Activated CD4-positive, alpha-beta T cell treated with anti-CD3 and anti-CD28 coated beads, Interleukin-2, amount 50 U/mL, for 1 hour (primary cell): ENCODE measurements around the gene PREPL.

Experiments used
- DNase-seq: peaks from one replicate; pipeline ENCODE4 v3.0.0-alpha.2; 2020

PREPL gene

GRCh38 chr2:44291281-44292248 lies 69.7 kb downstream of the PREPL start:
- no peak for DNase-seq

GRCh38 chr2:44290261-44290660 lies 71.0 kb downstream of the PREPL start:
- DNase-seq: no peak

- DNase-seq: no peak
Observed at GRCh38 chr2:44286884-44287638, 74.2 kb downstream of the PREPL start.

- no peak for DNase-seq
Observed at GRCh38 chr2:44286119-44286883, 75.0 kb downstream of the PREPL start.

- no peak for DNase-seq
Observed at GRCh38 chr2:44285174-44285573, 76.1 kb downstream of the PREPL start.

- DNase-seq: no peak
Observed at GRCh38 chr2:44283116-44283666, 78.1 kb downstream of the PREPL start.

- DNase-seq: no peak
Observed at GRCh38 chr2:44280869-44281268, 80.4 kb downstream of the PREPL start.

- DNase-seq: no peak
Observed at GRCh38 chr2:44277541-44277940, 83.8 kb downstream of the PREPL start.

- DNase-seq: no peak
Observed at GRCh38 chr2:44275927-44276303, 85.4 kb downstream of the PREPL start.

GRCh38 chr2:44273596-44273995 lies 87.7 kb downstream of the PREPL start:
- no peak for DNase-seq

- no peak for DNase-seq
Observed at GRCh38 chr2:44273076-44273475, 88.2 kb downstream of the PREPL start.

- no peak for DNase-seq
Observed at GRCh38 chr2:44271296-44271695, 90.0 kb downstream of the PREPL start.

GRCh38 chr2:44269831-44270230 lies 91.5 kb downstream of the PREPL start:
- no peak for DNase-seq

GRCh38 chr2:44267796-44268648 lies 93.3 kb downstream of the PREPL start:
- DNase-seq: no peak
